ENCODE data around the gene LRCH1.

LRCH1 gene

DNA sequence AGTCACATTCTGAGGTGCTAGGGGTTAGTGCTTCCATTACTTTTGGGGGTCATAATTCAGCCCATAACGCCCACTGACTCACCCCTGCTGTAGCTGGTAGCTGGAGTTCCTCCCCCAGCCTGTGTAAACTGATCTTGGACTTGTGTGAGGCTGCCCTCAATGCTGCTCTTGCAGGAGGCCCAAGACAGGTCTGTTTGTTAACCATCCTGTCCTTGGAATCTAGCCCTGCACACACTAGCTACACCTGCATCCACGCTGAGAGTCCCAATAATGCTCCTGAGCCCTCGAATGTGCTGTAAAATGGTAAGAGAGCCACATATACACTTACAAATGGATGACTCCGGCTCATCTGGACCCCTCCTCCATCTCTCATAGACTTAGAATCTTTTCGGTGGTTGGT is 9.6 kb downstream of the LRCH1 start:
- DNase-seq (ENCODE audit: low read depth): no peak

DNA sequence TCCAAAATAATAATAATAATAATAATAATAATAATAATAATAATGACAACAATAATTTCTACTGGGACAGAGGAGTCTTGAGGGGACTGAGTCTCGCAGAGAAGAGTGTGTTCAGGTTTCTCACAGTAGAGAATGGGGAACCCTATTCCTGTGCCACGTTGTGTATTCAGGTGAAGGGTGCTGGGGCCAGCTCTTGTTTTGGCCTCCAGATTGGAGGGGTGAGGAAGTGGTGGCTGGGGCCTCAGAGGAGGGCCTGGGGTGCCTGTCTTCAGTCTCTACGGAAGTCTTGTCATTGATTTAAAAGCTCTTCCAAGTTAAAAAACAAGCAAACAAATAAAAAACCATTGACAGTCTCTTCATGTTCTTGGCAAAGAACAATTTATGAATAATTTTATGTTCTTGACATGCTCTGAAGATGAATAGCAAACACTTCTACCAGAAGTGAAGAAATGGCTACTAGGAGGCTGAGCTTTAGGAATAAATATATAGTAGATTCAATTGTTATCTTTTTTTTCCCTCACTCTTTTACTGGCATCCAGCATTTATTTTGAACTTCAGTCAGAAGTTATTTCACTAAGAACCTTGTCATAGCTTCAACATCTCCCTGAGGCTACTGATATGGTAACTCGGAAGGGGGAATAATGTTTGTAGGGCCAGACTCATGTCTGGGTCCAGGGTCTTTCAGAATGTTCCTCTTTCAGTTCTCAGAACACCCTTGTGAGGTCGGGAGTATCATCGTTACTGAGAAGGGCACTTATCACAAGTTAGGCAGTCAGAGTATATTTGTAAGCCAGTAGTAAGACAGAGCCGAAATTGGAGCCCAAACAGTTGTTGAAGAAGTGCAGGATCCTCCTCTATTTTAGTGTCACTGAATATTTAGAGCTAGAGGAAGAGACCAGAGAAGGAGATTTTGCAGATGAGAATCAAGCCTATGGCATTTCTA is 13.1 kb downstream of the LRCH1 start:
- DNase-seq (ENCODE audit: low read depth): no peak

DNA sequence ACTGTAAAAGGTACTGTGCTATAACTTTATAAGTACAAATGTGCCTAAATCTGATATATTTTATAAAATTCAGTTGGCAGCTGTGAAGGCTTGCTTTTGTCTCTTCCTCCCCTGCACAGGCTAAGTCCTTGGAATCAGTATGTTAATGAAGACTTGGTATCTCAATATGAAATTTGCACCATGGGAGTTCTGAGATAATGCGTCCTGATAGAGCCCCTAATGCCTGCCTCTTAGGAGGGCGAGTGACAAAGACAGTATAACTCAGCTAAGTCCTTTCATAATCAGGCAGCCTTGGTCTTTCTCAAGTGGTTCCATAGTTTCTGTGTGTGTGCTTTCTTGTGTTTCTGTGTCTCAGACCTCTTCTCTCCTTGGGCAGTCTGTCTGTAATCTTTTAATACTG is 14.7 kb downstream of the LRCH1 start:
- DNase-seq (ENCODE audit: low read depth): no peak

DNA sequence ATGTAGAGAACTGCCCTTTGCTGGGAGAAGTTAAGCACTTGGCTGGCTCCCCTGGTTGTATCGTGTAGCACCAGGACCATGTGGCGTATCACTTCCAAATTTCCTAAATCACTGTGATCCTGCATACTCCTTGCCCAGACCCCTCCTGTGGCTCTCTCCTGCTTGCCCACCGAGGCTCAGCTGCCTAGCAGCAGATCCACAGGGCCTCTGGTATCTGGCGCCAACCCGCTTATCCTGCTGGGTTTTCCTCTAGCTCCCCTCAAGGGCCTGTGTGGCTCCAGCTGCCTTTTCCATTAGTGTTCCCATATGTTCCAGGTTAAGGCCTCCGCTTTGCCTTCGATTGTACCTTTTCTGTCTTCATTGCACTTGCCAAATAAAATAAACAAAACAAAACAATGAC is 16.5 kb downstream of the LRCH1 start:
- DNase-seq (ENCODE audit: low read depth): no peak

DNA sequence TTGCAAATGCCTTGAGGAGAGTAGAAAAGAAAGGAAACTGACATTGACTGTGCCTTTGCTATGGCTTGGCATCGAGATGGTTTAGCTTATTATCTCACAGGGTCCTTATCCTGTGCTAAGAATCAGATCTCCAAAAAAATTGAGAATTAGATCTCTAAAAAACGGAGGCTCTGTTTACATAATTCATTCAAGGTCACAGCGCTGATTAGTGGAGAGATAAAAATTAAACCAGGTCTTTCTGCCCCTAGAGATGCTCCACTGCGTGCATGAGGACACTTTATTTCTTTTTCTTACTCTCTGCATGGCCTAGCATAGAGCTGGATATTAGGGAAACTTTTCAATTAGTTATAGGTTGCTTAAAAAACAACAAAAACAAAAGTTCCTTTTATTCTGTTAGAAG is 17.3 kb downstream of the LRCH1 start:
- no peak for DNase-seq (ENCODE audit: low read depth)

DNA sequence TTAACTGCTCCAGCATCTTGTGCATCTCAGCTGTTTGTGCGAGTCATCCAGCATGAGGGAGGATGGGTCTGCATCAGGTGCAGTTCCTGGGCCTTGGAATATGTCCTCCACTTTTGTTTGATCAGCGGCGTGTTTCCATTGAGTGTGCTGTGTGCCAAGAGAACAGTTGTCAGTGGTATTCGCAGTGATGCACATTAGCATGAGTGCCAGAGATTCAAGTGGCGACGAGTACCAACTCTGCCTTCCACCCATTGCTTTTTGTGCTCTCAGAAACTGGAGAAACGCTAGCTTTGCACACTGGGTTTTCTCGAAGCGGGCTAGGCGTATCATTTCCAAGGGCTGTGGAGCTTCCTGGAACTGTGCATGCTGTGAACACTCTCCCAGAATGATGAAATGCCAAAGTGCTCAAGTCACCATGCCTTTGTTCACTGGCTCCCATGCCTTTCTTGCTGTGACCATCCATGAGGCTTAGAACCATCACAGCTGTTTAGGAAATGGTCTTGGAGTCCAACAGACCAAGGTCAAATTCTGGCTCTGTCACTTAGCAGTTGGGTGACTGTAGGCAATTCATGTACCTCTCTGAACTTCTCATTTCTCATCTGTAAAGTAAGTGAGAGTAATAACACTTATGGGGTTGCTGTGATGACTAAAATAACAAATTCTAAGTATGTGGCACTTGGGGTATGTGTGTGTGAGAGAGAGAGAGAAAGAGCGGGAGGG is 18.4 kb downstream of the LRCH1 start:
- DNase-seq (ENCODE audit: low read depth): no peak

DNA sequence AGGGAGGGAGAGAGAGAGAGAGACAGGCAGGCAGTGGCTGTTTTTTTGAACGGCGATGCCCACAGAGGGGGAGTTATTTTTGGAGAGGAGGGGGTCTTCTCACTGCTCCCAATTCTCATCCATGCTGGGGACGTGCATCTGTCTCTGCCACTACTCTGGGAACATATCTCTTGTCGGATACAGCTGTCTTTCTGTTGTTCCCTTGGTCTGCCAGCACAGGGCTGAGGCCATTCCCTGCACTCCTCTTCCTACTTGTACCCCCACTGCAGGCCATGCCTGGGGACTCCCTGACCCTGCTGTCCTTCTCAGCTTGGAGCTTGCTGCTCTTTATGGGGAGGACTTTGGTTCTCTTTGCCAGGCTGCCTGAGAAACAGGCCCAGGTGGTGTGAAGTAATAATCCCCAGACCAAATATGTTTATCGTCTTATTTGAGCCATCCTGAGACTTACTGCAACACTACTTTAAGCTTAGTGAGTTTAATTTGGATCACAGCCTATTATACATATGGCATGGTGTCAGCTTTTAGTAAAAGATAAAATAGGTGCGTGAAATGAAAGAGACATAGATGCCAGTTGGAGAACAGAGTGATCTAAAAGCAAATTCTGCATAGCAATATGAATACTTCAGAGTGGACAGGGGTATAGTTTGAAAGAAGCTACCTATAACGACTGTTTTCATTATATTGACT is 19.1 kb downstream of the LRCH1 start:
- no peak for DNase-seq (ENCODE audit: low read depth)

DNA sequence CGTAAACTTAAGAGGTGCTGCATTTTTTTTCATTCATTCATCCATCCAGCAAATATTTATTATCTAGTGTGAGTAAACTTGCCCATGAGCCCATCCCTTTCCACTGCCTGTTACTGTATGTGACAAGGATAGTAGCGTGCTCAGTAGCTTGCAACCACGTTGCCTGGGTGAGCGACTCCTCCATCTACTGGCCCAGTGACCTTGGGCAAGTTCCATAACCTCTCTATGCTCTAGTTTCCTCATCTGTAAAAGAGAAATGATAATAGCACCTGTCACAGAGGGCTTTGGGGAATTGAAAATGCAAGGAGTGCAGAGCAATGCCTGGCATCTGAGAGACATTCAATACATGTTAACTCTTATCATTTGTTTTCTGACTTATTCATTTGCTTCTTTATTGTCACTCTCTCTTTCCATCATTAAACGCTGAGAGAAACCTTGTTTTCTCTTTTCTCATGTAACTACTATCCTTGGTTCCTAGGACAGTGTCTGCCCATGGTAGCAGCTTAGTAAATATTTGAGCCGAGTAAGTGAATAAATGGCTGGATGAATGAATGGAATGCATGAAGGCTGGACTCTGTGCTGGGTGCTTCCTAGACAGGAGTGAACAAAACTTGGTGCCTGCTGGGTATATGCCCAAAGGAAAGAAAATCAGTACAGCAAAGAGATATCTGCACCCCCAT is 19.9 kb downstream of the LRCH1 start:
- DNase-seq (ENCODE audit: low read depth): no peak

DNA sequence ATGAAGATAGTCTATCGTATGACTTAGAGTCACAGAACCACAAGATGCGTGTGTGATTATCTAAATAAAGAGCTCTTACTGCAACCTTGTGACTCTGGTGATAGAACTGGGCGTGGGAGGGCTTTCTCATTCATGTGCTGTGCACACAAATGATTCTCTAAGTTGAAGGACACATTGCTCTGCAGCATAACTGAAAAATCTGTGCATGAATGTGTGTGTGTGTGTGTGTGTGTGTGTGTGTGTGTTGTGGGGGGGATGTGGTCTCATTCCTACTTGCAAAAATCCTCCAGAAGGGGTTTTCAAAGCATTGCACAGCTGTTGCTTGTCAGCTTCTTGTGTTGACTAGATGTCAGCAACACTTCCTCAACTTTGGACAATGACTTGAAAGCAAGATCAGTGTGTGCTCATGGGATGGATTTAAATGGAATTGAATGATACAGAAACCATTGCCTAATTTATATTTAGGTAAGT is 22.4 kb downstream of the LRCH1 start:
- DNase-seq (ENCODE audit: low read depth): no peak

DNA sequence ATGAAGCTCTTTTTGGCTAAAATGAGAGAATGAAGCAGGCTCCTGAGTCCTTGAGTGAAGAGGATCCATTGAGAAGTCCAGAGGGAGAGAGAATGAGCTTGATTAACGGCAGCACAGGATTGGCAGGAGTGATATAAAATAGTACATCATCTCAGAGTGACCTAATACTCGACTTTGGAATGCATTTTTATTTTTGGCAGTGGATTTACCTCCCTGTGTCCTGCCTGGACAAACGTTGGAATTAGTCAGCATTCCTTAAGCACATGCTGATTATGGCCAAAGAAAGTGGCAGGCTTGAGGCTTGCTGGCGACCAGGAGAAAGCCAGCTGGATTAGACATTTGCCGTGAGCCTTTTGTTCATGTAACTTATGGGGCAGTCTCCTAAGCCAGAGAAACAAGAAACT is 22.9 kb downstream of the LRCH1 start:
- DNase-seq (ENCODE audit: low read depth): no peak

DNA sequence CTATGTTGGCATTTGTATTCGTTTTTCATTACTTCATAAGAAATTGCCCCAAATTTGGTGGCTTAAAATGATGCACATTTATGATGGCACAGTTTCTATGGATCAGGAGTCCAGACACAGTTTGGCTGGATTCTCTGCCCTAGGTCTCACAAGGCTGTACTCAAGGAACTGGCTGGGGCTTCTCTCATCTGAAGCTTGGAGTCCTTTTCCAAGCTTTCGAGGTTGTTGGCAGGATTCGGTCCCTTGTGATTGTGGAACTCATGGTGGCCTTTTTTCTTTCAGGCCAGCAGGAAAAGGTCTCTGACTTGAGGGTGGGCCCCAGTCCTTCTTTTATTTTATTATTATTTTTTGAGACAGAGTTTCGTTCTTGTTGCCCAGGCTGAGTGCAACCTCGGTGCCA is 23.8 kb downstream of the LRCH1 start:
- no peak for DNase-seq (ENCODE audit: low read depth)

DNA sequence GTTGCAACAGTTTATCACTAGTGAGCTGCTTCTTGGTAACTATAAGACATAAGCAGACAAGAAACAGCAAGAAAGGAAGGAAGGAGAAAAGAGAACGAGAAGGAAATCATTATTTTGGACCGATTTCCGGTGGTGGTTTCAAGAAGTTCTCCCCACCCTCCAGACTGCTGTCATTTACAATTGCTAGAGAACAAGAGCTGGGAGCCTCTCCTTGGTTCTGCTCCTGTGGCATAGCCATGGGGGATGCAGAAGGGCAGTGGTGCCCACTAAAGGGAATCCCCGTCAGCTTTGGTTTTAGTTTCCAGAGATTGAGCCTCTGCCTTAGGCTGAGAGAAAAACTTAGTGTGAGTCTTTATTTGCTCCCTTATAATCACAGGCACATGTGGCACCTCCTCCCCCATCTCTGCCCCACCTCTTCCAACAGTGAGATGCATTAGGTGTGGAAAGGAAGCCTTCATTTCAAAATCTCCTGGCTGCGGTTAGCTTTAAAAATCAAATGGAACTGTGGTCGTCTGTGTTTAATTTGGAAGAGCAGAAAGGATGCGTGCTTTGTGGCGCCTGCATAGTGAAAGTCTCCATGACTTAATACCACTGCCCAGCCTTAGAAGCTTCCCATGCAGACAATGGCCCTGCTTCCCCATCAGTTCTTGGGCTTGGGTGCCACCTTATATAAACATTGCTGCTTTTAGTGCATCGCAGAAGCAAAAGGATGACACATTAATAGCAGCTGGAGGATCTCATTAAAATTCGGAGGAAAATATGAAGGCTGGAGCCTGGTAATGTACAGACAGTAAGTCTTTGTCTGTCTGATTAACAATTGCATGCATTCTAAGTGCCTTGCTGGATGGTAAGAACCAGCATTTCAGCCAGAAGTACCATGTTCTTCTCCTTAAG is 25.0 kb downstream of the LRCH1 start:
- DNase-seq (ENCODE audit: low read depth): no peak

DNA sequence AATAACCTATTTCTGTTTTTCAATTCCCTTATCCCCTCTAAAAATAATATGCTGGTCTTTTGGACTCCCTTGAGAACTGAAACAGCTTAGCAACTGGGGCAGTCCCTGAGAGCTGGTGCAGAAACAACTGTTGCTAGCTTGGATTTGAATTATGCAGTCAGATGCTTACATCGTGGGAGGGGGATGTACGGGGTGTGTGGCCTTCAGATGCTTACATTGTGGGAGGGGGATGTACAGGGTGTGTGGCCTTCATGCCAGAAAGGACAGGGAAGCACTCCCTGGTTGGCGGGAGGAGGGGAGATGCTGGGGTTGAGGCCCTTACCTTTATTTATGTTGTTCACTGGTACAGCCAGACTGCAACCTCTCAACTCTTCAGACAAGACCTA is 25.6 kb downstream of the LRCH1 start:
- no peak for DNase-seq (ENCODE audit: low read depth)

DNA sequence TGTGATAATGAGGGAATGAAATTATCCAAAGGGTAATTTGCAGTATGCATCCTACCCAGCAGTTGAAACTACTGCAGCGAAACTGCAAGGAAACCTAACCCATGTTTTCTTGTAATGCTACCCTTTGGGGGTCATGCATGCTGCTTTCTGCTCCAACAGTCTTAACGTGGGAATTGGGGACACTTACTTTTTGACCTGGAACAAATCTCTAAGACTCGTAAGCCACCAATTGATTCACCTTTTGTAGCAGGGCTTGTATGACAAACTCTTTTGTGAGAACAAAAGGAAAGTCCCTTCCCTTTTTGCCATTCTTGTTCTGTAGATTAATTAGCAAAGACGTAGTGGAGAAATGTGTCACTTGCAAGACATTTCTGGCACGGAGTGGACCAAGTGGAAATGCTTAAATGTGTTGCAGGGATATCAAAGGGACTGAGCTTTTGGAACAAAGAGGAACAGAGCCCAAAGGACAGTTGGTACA is 27.4 kb downstream of the LRCH1 start:
- DNase-seq (ENCODE audit: low read depth): no peak

DNA sequence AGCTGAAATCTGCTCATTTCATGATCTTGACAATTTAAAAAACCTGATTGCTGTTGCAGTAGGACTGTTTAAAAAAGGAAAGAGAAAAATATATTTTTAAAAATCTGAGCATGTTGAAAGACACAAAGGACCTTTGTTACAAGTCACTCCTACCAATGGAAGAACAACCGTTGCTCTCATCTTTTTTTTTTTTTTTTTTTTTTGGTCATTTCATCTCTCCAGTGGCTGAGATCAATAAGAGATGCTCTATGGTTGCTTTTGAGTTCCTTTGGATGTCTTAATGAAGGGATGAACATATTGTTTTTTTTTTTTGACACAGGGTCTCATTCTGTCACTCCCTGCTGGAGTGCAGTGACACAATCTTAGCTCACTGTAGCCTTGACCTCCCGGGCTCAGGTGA is 29.2 kb downstream of the LRCH1 start:
- DNase-seq (ENCODE audit: low read depth): no peak

DNA sequence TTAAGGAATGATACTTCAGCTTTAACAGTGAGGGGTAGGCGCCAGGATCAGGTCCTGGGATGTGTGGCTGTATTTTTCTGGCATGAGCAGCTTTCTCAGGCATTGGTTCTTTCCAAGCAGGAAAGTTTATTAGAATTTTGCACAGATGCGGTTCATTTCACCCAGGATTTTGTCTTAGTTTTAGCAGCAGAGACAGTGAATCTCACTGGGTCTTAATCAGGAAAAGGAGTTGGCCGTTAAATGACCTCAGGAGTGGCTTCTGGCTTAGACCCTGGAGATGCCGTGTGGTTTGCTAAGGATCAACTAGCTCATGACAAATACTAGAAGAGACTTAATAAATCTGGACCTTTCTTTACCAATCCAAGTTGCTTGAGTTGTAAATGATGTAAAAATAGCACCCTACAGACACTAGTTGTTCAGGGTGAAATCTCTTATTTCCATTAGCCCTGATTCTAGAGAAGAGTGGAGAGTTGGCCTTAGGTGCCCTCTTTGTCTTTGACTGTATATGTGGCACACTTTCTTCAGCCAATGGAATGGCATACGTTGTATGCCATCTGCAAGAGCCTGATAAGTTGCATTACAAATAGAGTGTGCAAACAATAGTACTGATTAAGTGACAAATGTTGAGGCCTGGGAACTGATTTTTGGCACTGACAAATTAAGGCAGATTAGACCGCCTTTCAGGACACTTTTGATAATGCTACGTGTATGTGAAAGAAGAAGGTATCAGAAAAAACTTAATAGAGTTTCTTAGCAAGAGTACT is 34.0 kb downstream of the LRCH1 start:
- DNase-seq (ENCODE audit: low read depth): no peak

DNA sequence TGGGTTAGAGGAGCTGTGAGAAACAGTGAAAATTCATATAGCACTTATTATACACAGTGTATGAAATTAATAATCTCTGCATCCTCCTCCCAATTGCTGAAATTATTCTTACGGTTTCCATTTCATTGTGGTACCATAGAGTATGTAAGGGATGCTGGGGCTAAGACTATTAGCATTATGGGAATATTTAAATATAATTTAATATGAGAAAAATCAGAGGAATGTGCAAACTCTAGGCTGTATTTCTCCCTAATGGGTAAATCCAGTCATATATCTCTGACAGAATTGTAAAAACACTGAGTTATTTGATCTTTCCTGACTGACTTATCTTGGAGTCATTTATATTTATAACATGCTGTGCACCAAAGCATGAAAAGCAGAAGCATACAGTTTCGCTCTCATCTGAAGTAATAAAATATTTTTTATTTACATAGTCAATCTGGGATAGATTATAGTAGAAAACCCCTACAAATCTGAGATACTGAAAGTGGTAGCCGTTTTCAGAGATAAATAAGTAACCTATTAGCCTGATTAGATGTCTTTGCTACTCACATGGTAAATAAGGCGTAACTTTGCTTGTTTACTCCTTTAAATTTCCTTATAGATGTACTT is 34.9 kb downstream of the LRCH1 start:
- DNase-seq (ENCODE audit: low read depth): no peak

DNA sequence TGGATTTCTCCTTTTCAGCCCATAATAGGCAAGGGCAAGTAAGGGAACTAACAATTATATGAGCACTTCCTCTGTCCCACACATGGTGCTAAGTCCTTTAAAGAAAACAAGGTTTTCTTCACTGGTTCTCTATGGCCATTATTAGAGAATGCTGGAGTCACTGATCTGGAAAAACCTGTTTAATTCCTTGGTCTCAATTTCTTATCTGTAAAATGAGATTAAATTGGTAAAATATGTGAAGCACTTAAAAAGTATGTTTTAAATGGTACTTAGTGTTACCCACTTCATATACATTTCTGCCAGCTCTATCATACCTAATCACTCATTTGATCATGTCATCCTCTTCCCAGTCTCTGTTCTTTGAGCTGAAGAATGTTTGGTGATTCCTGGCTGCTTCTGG is 39.4 kb downstream of the LRCH1 start:
- no peak for DNase-seq (ENCODE audit: low read depth)

DNA sequence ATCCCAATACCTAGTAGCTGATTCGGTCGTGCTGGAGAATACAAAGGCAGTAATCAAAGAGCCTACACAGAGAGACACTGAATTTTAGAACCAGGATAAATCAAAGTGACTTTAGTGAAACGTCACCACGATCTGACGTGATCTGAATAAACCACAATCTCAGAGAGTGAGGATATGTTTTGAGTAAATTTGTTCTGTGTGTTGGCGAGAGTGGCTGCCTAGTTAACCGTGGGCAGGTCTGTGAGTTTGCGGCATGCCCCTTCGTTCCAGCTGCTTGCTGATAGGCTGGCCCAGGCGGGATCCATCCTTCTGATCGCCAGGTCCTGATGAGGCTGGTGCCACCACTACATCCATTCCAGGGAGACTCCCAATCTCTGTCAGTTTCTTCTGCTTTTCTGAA is 40.4 kb downstream of the LRCH1 start:
- DNase-seq (ENCODE audit: low read depth): no peak
